ENCODE data around the gene MX2.

DNA sequence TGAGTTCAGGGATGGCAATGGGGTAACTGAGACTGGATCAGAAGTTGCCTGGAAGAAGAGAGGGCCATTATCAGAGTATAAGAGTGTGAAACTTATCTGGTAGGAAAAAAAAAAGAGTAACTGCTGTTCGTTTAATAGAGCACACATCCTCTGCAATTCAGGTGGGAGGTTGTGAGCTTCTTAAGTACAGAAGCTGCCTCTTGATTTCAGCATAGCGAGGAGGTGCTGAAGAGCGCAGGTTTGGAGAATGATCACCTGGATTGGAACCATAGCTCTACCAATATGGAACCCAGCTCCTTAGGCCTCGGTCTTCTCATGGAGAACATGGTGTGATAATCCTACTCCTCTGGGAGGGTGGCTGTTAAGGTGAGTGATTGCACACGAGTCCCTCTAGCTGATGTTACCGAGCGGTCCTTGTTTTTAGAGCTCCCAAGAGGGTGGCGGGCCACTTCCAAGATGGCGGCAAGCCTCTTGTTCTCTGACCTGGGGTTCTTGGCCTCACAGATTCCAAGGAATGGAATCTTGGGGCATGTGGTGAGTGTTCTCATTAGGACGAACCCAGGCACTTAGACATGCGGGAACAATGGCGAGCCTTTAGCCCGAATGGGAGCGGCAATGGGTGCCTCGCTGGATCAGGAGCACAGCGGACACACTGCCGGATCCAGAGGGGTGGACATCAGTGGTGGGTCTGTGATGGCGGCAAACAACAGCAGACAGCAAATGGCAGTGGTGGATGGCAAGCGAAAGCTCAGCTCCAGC is 60.9 kb downstream of the MX2 start:
- TF ChIP-seq, protein P1, sequence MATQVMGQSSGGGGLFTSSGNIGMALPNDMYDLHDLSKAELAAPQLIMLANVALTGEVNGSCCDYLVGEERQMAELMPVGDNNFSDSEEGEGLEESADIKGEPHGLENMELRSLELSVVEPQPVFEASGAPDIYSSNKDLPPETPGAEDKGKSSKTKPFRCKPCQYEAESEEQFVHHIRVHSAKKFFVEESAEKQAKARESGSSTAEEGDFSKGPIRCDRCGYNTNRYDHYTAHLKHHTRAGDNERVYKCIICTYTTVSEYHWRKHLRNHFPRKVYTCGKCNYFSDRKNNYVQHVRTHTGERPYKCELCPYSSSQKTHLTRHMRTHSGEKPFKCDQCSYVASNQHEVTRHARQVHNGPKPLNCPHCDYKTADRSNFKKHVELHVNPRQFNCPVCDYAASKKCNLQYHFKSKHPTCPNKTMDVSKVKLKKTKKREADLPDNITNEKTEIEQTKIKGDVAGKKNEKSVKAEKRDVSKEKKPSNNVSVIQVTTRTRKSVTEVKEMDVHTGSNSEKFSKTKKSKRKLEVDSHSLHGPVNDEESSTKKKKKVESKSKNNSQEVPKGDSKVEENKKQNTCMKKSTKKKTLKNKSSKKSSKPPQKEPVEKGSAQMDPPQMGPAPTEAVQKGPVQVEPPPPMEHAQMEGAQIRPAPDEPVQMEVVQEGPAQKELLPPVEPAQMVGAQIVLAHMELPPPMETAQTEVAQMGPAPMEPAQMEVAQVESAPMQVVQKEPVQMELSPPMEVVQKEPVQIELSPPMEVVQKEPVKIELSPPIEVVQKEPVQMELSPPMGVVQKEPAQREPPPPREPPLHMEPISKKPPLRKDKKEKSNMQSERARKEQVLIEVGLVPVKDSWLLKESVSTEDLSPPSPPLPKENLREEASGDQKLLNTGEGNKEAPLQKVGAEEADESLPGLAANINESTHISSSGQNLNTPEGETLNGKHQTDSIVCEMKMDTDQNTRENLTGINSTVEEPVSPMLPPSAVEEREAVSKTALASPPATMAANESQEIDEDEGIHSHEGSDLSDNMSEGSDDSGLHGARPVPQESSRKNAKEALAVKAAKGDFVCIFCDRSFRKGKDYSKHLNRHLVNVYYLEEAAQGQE (IDR thresholded peaks at IDR 0.05): no peak
- TF ChIP-seq, protein P2, sequence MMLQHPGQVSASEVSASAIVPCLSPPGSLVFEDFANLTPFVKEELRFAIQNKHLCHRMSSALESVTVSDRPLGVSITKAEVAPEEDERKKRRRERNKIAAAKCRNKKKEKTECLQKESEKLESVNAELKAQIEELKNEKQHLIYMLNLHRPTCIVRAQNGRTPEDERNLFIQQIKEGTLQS (IDR thresholded peaks at IDR 0.05): no peak
- TF ChIP-seq, protein P3, sequence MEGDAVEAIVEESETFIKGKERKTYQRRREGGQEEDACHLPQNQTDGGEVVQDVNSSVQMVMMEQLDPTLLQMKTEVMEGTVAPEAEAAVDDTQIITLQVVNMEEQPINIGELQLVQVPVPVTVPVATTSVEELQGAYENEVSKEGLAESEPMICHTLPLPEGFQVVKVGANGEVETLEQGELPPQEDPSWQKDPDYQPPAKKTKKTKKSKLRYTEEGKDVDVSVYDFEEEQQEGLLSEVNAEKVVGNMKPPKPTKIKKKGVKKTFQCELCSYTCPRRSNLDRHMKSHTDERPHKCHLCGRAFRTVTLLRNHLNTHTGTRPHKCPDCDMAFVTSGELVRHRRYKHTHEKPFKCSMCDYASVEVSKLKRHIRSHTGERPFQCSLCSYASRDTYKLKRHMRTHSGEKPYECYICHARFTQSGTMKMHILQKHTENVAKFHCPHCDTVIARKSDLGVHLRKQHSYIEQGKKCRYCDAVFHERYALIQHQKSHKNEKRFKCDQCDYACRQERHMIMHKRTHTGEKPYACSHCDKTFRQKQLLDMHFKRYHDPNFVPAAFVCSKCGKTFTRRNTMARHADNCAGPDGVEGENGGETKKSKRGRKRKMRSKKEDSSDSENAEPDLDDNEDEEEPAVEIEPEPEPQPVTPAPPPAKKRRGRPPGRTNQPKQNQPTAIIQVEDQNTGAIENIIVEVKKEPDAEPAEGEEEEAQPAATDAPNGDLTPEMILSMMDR (IDR thresholded peaks at IDR 0.05; ENCODE audit: low read depth, low read length, missing input control): no peak
- TF ChIP-seq JUND (IDR thresholded peaks at IDR 0.05) (no peak), SP1 (IDR thresholded peaks at IDR 0.05) (no peak), RAD21 (IDR thresholded peaks at IDR 0.05) (no peak), NR2F2 (IDR thresholded peaks at IDR 0.05) (no peak)
- TF ChIP-seq, protein P4, sequence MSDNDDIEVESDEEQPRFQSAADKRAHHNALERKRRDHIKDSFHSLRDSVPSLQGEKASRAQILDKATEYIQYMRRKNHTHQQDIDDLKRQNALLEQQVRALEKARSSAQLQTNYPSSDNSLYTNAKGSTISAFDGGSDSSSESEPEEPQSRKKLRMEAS (IDR thresholded peaks at IDR 0.05): no peak
